GM18870 (cell line): Measurements from ENCODE around the gene MLH3.
"Not testable (repeated sequence)": the region's sequence is repeated elsewhere in the genome, so short reads cannot be mapped to it uniquely, and the experiment has no call there.

ENCODE experiments used
- ATAC-seq: cut with Tn5 transposase; IDR thresholded peaks from one replicate; pipeline ENCODE4 v1.9.1; 2021; ENCODE audit warnings: moderate library complexity; ENCODE audit not compliant: unreplicated experiment

Gene MLH3

GRCh38 chr14:75050852-75051555, at the start of gene MLH3:
Gene MLH3, minus strand, starts transcription at chr14:75051467. Its CDS starts 1,812 bp downstream, at chr14:75049655.
- ATAC-seq = peak; percentile 50

DNA sequence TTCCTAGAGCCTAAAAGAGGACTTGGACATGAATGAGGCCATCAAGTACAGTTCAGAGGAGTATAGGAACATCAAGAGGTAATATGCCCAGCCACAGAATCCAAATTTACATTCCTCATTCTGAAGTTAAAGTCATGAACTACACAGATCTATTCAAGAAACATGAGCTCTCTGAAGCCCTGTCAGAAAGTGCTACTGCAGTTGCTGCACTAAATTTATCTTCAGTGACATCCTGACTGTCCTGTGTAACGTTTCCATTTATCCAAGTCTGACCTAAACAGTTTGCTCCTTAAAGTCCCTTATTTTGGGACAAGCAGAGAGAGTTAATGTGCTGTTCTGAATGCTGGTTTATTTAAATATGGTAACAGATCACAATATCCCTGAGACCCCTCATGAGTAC, 47.4 kb upstream of the MLH3 start:
- ATAC-seq = no peak

DNA sequence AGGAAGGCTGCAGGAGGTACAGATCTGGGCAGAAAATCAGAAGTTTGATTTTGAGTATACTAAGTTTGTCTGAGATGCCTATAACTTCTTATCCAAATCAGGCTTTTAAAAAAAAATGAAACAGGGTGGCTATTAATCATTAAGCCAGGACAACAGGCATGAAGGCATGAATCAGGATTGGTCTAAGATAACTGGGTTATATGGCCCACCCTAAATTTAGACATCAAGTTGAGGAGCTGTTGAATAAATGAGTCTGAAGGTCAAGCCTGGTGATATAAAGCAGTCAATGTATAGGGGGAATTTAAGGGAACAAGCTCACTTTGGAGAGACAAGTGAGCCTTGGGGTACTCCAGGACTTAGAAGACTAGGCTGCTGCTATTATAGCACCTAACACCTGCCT, 46.9 kb upstream of the MLH3 start:
- ATAC-seq = no peak

GRCh38 chr14:75096959-75097358, 45.7 kb upstream of the MLH3 start:
- ATAC-seq = no peak

- no peak for ATAC-seq
These were observed 44.4 kb upstream of the MLH3 start for GRCh38 chr14:75095690-75096089.

DNA sequence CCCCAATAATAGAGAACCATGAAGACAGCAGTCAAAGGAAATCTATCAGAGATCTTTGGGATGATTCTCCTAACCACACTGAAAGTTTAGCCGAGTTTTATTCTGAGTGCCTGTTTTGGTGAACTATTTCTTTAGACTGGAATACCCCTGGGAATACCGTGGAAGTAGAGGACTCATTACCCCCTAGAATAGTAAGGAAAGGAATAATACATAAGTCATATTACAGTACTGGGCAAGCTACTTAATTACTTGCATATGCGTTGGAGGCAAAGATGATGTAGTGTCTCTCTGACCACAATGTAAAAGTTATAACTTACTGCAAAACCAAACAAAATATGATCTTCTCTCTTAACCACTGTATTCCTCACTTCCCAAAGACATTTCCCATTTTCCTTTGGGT, 43.6 kb upstream of the MLH3 start:
- no peak for ATAC-seq

GRCh38 chr14:75092698-75093097, 41.4 kb upstream of the MLH3 start:
- ATAC-seq = no peak

GRCh38 chr14:75091251-75091650, 40.0 kb upstream of the MLH3 start:
- no peak for ATAC-seq

GRCh38 chr14:75090353-75090752, 39.1 kb upstream of the MLH3 start:
- no peak for ATAC-seq

DNA sequence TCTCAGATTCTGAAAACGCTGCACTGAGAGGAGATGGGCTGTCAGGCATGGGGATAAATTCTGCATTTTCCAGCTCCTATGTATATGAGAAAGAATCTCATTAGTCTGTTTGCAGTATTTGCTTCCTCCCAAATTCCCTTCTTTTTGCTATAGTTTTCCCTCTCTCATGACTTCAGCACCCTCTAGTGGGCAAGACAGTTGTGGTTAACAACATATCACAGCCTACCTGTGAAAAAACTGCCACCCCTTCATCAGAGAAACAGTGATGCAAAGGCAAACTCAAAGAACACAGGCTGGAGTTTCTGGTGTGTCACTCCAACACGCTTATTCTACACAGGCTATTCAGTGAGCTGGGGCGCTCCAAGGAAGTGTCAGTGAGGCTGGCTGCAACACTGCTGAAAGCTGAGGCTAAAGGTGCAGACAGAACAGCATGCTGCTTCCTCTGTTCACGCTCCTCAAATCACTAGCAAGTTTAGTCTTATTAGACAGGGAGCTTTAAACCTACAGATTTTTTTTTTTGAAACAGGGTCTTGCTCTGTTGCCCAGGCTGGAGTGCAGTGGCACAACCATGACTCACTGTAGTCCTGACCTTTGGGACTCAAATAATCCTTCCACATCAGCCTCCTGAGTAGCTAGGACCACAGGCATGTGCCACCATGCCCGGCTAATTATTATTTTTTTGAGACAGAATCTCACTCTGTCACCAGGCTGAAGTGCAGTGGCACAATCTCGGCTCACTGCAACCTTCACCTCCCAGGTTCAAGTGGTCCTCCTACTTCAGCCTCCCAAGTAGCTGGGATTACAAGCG, 37.5 kb upstream of the MLH3 start:
- ATAC-seq = no peak

DNA sequence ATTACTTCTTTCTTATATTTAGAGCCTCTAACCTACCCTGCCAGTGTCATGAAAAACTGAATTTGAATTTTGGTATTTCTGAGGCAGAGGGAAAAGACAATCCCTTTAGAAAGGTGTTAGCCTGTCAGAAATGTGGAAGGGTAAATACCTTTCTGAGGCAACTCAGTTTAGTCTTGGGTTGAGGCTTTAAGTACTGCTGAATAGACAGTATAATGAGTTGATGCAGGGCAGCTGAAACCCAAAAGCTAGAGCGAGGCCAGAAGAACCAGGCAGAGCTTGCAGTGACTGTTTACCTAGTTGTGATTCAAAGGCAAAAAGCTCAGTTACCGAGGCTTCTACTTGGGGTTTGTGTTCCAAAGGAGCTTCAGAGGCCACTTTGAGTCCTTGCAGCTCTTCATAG, 36.9 kb upstream of the MLH3 start:
- ATAC-seq = no peak

DNA sequence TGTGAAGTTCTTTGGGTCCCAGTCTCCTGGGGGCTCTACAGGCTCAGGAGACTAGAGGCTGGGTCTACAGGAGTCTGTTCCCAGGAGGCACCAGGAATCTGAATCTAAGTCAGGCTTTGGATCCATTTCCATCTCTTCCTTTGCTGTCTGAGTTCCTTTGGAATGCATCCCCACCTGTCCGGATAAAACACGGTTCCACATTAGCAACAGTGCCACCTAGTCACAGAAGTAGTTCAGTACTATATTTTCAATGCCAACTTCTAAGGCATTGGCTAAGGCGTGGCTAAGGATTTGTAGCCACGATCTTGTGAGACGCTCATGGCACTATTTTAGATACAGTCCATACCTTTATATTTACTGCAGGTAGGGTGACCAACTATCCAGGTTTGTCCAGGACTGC, 33.2 kb upstream of the MLH3 start:
- ATAC-seq = no peak

DNA sequence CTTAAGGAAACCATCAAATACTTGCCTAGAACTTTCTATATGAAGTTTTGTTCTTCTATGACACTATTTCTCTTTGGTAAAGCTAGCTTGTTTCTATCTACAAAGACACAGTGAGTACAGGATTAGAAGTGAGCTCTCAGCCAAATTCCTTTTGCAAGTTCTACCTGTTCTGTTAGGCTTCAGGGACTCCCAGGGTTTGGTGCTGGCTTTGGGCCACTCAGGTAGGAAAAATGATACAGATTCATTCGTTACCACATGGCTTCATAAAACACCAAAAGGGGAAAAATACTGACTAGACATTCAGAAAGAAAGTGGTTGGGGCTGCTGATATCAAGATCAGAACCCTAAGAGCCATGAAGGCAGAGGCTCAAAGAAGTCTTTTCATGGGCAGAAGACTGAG, 32.0 kb upstream of the MLH3 start:
- no peak for ATAC-seq

DNA sequence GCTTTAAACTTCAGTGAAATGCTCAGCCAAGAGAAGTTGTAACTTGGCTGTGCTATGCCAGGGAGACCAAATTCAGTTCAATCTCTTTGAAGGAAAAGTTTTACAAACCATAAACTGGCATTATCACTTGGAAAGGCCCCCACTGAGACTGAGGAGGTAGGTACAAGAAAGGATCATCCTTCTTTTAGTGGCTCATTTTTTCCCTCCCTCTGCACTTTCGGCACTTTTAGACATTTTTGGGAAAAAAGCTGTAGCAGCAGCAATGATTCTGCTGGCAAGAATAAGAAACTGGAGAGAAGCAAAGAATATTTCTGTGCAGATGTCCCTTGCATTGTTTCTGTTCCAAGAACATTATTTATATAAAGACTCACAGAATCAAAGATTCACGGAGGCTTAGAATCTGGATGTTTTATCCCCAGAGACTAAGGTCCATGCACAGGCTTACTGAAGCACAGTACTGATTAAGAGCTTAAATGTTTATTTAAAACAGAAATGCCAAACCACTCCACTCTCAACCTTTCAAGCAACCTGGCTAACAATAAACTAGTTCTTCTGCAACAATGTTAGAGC, 30.5 kb upstream of the MLH3 start:
- ATAC-seq = no peak

DNA sequence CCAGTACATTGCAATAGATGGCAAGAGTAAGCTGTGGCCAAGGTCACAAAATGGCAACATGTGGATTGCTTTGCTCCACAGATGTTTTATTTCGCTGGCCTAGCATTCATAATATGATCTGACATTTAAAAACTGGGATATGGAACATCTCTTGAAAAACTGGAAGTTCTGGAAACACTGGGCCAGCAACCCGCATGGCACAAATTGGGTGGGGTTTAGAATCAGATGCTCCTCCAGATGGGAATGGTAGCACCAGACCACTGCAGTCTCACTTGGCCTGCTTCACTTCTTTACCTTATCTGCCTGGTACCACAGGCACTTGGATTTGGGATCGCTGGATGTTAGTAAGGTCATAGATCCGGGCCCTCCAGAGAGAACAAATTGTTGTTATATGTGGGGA, 28.3 kb upstream of the MLH3 start:
- ATAC-seq = no peak

DNA sequence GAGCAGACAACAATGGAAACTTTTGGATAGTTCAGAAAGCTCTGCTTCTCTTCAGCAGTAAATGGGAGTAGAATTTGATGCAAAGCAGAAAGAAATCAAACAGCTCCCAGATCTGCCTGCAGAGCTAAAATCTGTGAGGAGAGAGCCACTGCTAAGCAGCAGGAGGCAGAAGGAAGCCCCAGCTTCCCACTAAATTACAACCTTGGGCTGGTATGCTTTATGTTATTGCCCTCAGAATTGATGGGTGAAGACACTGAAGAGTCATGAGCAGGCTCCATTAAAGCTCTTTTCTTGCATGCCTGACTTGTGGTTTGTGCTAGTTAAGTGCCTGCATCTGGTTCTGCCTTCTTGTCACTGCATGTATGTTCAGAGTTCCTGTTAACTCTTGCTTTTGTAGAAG, 26.5 kb upstream of the MLH3 start:
- no peak for ATAC-seq

GRCh38 chr14:75070383-75070782, 19.1 kb upstream of the MLH3 start:
- no peak for ATAC-seq

- no peak for ATAC-seq
These were observed 18.5 kb upstream of the MLH3 start for GRCh38 chr14:75069811-75070145.

GRCh38 chr14:75069121-75069810, 18.0 kb upstream of the MLH3 start, which contains the start of gene ZC2HC1C:
Gene ZC2HC1C, plus strand, starts transcription at chr14:75069641. Its CDS starts 933 bp downstream, at chr14:75070574.
- no peak for ATAC-seq

GRCh38 chr14:75068294-75069120, 17.2 kb upstream of the MLH3 start:
- ATAC-seq = no peak

- not testable (repeated sequence) for ATAC-seq
These were observed 16.5 kb upstream of the MLH3 start for GRCh38 chr14:75067765-75068164.
